CD4-positive, alpha-beta T cell treated with Interleukin-12 subunit alpha and Interleukin-12 subunit beta, for 1 hour (primary cell): ENCODE measurements around the gene CHST11.
"Not testable (repeated sequence)": the region's sequence is repeated elsewhere in the genome, so short reads cannot be mapped to it uniquely, and the experiment has no call there.

Source experiments
- DNase-seq: peaks from one replicate; pipeline ENCODE4 v3.0.0-alpha.2; 2020

Gene CHST11

DNA sequence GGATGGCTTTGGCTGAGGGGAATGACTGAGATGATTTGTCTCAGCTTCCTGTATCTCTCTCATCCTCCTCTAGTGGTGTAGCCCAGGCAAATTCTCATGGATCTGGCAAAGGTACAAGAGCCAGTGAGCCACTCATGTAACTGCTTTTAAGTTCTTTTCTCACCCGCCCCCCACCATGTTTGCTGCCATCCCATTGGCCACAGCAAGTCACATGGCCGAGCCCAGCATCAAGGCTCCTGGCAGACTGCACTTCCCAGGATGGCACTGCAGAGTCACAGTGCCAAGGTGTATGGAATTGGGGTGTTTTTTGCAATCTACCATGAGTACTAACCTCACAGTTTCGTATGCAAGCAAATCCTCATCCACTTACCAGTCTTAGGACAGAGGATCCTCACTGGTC lies 50.9 kb downstream of the CHST11 start:
- DNase-seq = no peak

DNA sequence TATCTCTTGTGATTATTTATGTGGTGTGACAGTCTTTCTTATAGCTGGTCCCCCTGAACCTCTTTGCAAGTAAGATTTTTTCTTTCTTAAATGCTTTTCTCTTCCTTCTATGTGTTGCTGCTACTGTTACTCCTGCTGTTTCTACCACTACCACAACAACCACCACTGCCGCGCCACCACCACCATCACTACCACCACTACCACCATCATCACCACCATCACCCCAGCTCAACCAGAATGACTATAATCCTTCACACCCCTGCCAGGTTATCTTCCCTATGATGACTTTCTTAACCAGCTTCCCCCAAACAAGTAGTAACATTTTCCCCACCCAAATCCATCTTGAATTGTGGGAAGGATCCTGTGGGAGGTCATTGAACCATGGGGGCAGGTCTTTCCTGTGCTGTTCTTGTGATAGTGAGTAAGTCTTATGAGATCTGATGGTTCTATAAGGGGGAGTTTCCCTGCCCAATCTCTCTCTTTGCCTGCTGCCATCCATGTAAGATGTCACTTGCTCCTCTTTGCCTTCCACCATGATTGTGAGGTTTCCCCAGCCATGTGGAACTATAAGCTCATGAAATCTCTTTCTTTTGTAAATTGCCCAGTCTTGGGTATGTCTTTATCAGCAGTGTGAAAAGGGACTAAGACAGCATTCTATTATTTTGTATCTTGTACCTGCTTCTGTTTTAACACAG lies 52.2 kb downstream of the CHST11 start:
- peak; percentile 23 for DNase-seq

DNA sequence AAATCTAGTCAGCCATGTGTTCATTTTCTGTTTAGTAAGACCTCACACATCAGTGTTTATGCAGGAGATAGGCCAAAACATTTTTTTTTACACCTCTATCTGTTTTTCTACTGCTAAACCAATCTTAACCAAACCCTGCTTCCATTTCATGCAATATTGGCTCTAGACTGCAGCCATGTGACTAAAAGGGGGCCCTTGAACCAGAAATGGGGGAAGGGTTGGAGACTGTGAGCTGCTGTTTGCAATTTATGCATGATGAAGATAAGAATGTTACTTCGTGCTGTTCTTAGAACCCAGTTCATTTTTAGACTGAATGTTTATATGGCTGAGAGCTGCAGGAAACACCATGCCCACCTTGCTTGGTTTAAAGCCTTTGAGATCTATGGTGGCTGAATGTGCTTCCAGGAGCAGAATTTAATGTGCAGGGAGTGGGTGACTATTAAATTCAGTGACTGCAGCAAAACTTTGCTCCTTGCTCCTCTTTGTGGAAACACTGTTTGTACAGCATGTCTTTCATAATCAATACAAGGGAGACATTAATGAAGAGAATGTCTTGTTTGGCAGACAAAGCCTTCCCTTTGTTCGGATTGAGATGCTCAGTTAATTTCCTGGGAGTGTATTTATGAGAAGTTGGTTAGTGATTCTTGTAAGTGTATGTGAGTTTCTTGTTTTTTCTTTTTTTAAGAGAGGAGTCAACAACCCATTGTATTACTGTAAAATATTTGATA lies 53.6 kb downstream of the CHST11 start:
- no peak for DNase-seq

GRCh38 chr12:104510873-104511440 lies 54.2 kb downstream of the CHST11 start:
- DNase-seq = no peak

- no peak for DNase-seq
Measured at GRCh38 chr12:104513681-104514080, 56.9 kb downstream of the CHST11 start.

DNA sequence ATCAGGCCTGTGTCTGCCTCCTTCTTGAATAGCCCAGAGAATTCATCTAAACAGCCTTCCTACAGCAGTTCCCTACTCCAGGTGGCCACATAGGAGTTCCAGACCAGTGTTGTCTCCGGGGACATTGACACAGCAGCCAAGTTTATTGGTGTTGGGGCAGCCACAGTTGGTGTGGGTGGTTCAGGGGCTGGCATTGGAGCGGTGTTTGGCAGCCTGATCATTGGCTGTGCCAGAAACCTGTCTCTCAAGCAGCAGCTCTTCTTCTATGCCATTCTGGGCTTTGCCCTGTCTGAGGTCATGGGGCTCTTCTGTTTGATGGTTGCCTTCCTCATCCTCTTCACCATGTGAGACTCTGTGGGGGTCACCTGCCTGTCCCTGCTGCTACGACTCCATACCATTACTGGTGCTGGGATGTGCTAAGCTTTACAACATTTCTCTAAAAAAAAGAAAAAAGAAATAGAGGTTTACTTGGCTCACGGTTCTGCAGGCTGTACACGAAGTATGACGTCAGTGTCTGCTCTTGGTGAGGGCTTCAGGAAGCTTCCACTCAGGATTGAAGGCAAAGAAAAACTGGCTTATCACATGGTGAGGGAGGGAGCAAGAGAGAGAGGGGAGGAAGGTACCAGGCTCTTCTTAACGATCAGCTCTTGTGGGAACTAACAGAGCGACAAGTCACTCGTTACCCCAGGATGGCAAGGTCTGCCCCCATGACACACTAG lies 57.5 kb downstream of the CHST11 start:
- no peak for DNase-seq

- no peak for DNase-seq
Measured at GRCh38 chr12:104515899-104516298, 59.2 kb downstream of the CHST11 start.

DNA sequence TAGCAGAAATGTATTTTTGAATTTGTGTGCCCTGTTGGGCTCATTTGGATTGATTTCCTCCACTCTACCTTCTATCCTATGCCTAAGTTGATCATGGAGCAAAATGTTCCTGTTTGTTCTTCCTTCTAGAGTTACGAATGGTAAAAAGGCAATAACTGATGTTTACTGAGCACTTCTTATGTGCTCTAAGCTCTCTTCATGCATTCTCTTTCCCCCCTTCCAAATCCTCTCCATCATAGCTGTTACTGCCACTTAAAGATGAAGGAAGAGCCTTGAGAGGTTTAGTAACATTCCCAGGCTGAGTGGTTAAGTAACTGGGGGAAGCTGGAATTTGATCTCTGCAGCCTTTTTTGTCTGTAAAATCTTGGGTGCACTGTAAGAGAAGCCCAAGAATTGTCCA lies 60.1 kb downstream of the CHST11 start:
- DNase-seq = no peak

DNA sequence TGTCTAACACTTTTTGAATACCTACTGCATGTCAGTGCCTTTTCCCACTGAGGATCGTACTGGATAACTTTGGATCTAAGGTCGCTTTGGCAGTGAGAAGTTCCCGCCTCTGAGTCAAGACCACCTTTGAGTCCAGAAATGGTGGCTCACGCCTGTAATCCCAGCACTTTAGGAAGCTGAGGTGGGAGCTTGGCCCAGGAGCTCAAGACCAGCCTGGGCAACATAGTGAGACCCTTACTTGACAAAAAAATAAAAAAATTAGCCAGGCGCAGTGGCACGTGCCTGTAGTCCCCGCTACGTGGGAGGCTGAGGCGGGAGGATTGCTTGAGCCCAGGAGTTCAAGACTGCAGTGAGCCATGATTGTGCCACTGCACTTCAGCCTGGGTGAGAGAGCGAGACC lies 61.1 kb downstream of the CHST11 start:
- no peak for DNase-seq

GRCh38 chr12:104519190-104520019 lies 62.7 kb downstream of the CHST11 start:
- peak; percentile 39 for DNase-seq

GRCh38 chr12:104520242-104520900 lies 63.6 kb downstream of the CHST11 start:
- DNase-seq = no peak

- no peak for DNase-seq
Measured at GRCh38 chr12:104521731-104522130, 65.0 kb downstream of the CHST11 start.

GRCh38 chr12:104522985-104523722 lies 66.4 kb downstream of the CHST11 start:
- peak; percentile 12 for DNase-seq

DNA sequence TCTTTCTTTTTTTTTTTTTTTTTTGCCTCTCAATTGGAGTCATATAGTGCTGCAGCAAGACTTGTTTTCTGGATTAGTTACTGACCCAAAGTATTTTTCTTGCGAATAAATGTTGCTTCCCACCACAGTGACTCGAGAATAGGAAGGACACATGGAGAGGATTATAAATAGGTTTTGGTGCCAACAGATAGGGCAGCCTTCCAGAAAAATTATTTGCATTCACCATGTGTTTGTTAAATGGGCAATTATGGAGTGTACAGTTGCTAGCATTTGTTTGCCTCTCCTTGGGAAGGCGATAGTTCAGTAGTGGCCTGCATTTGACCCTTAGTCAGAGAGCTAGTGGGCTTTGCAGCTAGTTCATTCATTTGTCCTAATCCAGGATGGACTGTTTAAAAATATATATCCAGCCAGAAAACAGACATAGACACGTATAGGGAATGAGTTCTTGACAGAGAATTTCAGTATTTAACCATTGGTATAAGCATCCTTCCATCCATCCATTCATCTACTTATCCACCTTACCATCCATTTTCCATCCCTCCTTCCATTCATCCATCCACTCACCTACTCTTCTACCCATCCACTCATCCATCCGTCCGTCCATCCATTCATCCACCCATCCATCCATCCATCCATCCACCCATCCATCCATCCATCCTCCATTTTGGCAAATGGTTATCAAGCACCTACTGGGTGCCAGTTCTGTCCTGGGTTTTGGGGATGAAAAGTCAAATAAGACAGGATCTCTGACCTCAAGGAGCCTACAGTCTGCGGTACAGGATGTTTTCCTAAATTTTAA lies 67.5 kb downstream of the CHST11 start:
- no peak for DNase-seq

DNA sequence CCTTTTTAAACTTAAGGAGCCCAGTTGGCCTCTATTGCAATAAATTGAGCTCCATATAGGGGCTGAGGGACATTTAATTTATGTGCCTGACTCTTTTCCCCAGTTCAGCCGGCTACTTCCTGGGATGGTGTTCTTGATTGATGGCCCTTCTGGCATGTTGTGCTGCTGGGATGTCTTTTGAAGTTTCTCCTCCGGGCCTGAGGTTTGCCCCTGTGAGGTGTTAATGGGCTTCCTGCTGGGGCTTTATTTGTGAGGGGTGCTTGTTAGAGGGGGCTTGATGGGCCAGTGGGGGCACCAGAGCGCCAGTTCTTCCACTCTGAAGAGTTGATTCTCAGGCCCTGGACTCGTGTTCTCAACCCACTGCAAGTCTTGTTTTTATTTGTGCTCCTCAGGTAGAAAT lies 69.6 kb downstream of the CHST11 start:
- DNase-seq = no peak

DNA sequence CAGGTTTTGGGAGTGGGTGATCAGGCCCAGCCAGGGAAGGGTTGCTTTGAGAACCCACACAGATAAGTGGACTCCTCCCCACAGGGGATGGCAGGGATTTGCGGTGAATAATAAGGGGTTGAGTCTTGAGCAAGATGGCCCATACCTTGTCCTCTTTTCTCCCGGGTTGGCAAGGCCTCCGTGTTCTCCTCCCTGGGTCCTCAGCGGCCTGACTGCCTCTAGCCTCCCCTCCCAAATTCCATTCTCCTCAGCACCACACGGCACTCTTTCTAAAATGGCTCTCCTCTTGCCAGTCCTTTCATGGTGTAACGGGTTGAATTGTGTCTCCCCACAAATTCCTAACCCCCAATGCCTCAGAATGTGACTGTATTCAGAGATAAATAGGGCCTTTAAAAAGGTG lies 70.0 kb downstream of the CHST11 start:
- DNase-seq = no peak

- DNase-seq = not testable (repeated sequence)
Measured at GRCh38 chr12:104527653-104528052, 70.9 kb downstream of the CHST11 start.

DNA sequence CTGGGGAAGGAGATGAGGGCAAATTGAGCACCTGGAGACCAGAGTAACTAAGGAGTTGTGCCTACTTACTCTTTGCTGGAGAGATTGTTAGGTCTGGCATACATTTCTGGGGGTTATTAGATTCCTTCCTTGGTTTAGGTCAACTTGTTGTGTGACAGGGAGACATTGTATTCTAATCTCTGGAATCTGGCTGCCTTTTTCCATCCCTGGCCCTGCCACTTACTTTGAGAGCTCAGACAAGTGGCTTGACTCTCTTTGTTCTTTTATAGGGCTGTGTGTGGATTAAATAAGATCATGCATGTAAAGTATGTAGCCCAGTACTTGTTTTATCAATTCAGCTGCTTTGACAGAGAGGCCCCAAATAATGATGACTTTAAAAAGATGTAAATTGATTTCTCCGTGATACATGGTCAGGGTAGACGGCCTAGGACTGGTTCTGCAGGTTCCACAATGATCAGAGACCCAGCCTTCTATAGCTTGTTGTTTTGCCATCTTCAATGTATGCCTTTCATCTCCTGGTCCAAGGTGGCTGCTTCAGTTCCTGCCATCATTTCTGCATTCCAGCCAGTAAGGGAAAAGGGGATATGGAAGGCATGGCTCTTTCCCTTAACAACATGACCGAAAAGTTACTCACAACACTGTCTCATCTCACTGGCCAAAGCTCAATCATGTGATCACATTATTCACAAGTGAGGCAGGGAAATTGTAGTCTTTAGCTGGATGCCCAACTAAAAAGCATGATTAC lies 72.6 kb downstream of the CHST11 start:
- DNase-seq = no peak

- DNase-seq = no peak
Measured at GRCh38 chr12:104532636-104533035, 75.9 kb downstream of the CHST11 start.

GRCh38 chr12:104533134-104533533 lies 76.4 kb downstream of the CHST11 start:
- DNase-seq = no peak
